Measurements from ENCODE around the gene AGAP3. TPM values are rescaled to one million over a fixed set of nuclear protein-coding genes. Genes with fewer than 3 reads are reported as not detected.

Gene AGAP3
- total RNA-seq, 1 donor from 2014 or later, result 135 TPM

- peaks cover 58% of the 10 kb centered on the region for H3K27me3 Mint-ChIP-seq (ENCODE audit: unreplicated experiment)
Observed at GRCh38 chr7:151173386-151174245, 87.3 kb downstream of the AGAP3 start.

DNA sequence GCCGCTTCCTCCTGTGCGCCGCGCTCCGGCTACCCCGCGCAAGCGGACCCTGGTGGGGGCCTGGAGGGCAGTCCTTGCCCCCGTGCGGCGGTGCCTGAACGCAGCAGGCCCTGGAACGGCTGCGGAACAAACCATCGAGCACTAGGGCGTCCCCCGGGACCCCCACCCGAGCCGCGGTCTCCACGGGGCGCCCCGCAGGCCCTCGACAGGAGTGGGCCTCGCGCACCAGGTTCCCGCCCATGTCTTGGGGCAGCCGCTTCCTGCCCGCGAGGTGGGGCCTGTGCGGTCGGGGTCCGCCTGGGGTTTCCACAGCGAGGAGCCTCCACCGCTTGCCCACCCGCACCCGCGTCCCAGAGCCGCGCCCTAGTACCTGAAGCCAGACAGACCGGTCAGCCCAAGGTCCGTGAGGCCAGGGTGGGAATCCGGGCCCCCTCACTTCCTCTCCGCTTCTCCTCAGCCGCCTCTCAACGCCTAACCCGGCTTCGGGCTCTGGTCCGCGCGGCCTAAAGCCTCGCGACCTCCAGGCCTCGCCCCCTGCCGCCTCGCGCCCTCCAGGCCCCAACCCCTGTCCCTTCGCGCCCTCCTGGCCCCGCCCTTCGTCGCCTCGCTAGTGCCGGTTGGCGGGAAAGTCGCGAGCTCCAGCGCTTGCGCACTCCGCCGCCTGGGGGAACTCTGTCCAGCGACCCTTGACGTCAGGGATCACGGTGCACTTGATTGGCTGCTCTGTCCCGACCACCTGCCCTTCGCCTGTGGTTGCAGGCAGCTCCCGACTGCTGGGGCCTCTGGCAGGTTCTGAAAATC is 88.2 kb downstream of the AGAP3 start:
- Mint-ChIP-seq H3K27me3 (ENCODE audit: unreplicated experiment) (peaks cover 56% of the 10 kb centered on the region), H3K9me3 (ENCODE audit: unreplicated experiment) (no peaks in the 10 kb centered on the region), H3K36me3 (ENCODE audit: unreplicated experiment) (no peaks in the 10 kb centered on the region), H3K27ac (ENCODE audit: unreplicated experiment) (no peak overlapping the region), H3K4me1 (ENCODE audit: unreplicated experiment) (no peaks in the 10 kb centered on the region), H3K4me3 (ENCODE audit: unreplicated experiment) (no peak overlapping the region)
- peak; percentile 84 for DNase-seq (ENCODE audit: extremely low spot score, unreplicated experiment)
- no peak for TF ChIP-seq CTCF (IDR thresholded peaks at IDR 0.05)

More at GRCh38 chr7:151173386-151174245, 87.3 kb downstream of the AGAP3 start:
- DNase-seq (ENCODE audit: extremely low spot score, unreplicated experiment), result peak; percentile 81
- Mint-ChIP-seq H3K4me3 (ENCODE audit: unreplicated experiment) (no peak overlapping the region), H3K9me3 (ENCODE audit: unreplicated experiment) (no peaks in the 10 kb centered on the region), H3K4me1 (ENCODE audit: unreplicated experiment) (no peaks in the 10 kb centered on the region), H3K36me3 (ENCODE audit: unreplicated experiment) (no peaks in the 10 kb centered on the region), H3K27ac (ENCODE audit: unreplicated experiment) (no peak overlapping the region)
- no peak for TF ChIP-seq CTCF (IDR thresholded peaks at IDR 0.05)

DNA sequence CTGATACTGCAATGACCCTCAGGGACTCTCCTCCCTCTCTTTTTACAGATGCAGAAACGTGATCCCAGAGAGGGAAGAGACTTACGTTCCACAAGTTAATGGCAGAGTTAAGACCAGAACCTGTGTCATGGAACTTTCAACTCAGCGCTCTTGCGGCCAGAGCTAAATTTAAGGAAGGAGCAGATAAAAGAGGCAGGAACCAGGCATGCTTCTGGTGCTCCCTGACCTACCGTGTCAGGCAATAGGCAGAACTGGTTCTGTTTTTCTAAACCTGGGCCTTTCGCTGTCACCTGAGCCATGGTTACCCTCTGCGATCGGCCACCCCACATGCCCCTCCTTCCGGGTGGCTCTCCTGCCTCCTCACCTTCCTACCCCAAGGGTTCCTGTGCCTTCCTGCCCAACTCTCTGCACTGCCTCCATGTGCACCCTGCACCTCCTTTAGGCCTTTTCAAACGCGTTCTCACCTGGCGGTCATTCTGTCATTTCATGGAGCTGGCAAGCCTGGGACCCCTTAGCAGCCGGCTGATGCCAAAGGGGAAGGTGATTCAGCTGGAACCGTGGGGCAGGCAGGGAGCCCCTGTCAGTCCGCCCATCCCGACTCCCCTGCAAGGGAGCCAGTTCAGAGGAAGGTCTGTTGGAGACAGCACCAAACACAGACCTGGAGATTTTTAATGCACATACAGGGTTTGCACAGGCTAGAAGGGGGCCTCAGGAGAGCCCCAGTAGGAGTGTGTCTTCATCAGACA is 88.9 kb downstream of the AGAP3 start:
- Mint-ChIP-seq H3K27ac (ENCODE audit: unreplicated experiment) (no peak overlapping the region), H3K27me3 (ENCODE audit: unreplicated experiment) (peaks cover 57% of the 10 kb centered on the region), H3K4me1 (ENCODE audit: unreplicated experiment) (no peaks in the 10 kb centered on the region), H3K4me3 (ENCODE audit: unreplicated experiment) (no peak overlapping the region), H3K36me3 (ENCODE audit: unreplicated experiment) (no peaks in the 10 kb centered on the region), H3K9me3 (ENCODE audit: unreplicated experiment) (no peaks in the 10 kb centered on the region)
- peak; percentile 69 for DNase-seq (ENCODE audit: extremely low spot score, unreplicated experiment)
- no peak for TF ChIP-seq CTCF (IDR thresholded peaks at IDR 0.05)

DNA sequence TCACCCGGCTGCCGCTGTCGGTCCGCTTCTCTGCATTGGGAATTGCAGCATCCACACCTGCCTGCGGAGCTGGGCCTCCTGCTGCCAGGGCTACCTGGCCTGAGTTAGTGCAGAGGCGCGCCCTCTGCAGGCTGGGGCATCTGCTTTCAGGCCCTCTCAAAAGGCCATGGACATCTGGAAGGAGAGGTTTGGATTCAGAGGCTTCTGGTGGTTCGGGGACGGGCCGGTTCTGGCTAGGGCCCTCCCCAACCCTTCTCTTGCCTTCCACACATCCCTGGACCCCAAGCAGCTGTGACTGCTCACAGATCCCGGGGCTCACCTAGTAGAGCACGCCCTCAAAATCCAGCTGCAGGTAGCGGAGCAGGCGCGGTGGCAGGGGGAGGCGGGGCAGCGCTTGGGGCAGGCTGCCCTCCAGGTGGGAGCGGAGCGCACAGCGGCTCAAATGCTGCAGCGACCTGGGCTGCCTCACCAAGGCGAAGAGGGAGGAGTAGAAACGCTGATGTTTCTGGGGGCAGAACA is 89.6 kb downstream of the AGAP3 start:
- Mint-ChIP-seq H3K27ac (ENCODE audit: unreplicated experiment) (no peak overlapping the region), H3K9me3 (ENCODE audit: unreplicated experiment) (no peaks in the 10 kb centered on the region), H3K36me3 (ENCODE audit: unreplicated experiment) (no peaks in the 10 kb centered on the region), H3K27me3 (ENCODE audit: unreplicated experiment) (peaks cover 61% of the 10 kb centered on the region), H3K4me1 (ENCODE audit: unreplicated experiment) (no peaks in the 10 kb centered on the region), H3K4me3 (ENCODE audit: unreplicated experiment) (no peak overlapping the region)
- TF ChIP-seq CTCF (IDR thresholded peaks at IDR 0.05), result no peak
- DNase-seq (ENCODE audit: extremely low spot score, unreplicated experiment), result peak; percentile 77
